ENCODE measurements around the gene SEC14L5.

The SEC14L5 gene

GRCh38 chr16:5018793-5019192, 60.7 kb downstream of the SEC14L5 start:
- no peak for DNase-seq

DNA sequence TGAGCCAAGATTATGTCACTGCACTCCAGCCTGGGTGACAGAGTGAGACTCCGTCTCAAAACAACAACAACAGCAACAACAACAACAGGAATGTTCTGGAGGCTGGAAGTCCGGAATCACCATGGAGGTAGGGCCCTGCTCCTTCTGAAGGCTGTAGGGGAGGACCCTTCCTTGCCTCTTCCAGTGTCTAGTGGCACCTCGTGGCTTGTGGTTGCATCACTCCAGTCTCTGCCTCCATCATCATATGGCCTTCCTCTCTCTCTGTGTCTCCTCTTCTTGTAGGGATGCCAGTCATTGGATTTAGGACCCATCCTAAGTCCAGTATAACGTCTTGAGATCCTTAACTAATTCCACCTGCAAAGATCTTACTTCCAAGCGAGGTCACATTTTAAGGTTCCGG, 61.6 kb downstream of the SEC14L5 start:
- no peak for DNase-seq

DNA sequence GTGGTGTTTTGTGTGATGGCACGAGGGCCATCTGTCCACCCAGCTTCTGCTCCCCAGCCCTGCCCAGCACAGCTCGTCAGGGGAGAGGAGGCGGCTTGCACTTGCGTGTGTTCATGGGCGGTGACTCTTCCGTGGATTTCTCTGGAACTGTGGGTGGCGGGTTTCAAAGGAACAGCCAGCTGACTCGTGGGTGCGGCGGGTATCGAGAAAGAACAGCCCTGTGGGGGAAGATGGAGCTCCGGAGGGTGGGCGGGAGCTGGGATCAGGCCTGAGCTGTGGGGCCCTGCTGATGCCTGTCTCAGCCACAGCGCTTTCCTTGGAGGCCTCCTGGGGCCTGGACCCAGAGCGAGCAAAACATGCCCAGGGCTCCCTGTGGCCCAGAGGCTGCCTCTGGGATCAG, 62.4 kb downstream of the SEC14L5 start:
- no peak for DNase-seq

GRCh38 chr16:5022521-5022920, 64.4 kb downstream of the SEC14L5 start:
- no peak for DNase-seq

- DNase-seq = peak; percentile 49
Measured at GRCh38 chr16:5024632-5025031, 66.5 kb downstream of the SEC14L5 start.

GRCh38 chr16:5025171-5025632, 67.1 kb downstream of the SEC14L5 start:
- peak; percentile 41 for DNase-seq

DNA sequence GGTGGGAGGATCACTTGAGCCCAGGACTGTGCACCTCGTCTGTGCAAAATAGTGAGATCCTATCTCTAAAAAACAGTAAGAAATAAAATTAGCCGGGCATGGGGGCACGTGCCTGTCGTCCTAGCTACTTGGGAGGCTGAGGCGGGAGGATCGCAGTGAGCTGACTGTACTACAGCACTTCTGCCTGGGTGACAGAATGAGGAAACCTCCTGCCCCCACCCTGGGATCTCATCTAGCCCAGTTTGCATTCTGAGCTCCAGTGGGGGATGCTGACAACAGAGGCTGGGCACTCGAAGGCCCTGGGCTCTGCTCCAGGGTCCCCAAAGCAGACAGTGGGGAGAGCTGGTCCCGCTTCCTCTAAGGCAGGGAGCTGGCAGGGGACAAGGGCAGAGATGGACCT, 68.5 kb downstream of the SEC14L5 start:
- no peak for DNase-seq

- no peak for DNase-seq
Measured at GRCh38 chr16:5027086-5027485, 69.0 kb downstream of the SEC14L5 start.

- no peak for DNase-seq
Measured at GRCh38 chr16:5027575-5028235, 69.6 kb downstream of the SEC14L5 start.

DNA sequence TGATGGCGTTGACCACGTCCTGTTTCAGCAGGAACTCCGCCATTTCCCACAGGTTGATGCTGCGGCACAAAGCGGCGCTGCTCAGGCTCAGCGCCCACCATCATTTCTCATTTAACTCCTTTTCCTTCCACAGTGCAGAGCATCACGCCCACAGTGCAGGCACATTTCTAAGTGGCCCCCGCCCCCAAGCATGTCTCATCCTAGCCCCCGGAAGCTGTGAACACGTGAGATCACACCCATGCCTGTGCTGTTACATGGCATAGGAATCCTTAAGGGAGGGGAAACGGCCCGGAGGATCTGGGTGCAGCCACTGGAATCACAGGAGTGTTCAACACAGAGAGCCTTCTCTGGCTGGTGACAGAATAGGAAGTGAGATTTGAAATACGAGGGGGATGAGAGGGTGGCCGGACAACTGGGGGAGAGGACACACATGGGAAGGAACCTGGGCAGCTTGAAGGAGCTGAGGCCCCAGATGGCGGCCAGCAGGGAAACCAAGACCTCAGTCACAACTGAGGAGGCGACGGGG, 70.9 kb downstream of the SEC14L5 start:
- DNase-seq = no peak

GRCh38 chr16:5030251-5030870, 72.2 kb downstream of the SEC14L5 start:
- DNase-seq = no peak

DNA sequence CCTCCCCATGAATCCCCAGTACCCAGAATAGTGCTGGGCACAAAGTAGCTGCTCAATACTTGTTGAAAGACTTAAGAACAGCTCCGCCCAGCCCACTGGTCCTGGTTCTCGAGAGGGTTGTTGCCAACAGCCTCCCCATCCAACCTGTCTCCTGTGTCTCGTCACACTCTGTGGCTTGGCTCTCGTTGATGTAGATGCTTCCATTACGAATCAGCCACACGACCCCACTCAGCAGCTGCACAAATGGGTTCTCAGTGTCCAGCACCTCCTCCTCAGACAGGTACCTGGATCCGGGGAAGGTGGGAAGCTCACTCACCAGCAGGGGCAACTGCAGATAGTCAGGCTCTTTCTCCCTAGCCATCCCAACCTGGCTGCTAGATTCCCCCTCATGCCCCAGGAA, 73.5 kb downstream of the SEC14L5 start:
- DNase-seq = no peak

- no peak for DNase-seq
Measured at GRCh38 chr16:5032748-5033167, 74.6 kb downstream of the SEC14L5 start.

DNA sequence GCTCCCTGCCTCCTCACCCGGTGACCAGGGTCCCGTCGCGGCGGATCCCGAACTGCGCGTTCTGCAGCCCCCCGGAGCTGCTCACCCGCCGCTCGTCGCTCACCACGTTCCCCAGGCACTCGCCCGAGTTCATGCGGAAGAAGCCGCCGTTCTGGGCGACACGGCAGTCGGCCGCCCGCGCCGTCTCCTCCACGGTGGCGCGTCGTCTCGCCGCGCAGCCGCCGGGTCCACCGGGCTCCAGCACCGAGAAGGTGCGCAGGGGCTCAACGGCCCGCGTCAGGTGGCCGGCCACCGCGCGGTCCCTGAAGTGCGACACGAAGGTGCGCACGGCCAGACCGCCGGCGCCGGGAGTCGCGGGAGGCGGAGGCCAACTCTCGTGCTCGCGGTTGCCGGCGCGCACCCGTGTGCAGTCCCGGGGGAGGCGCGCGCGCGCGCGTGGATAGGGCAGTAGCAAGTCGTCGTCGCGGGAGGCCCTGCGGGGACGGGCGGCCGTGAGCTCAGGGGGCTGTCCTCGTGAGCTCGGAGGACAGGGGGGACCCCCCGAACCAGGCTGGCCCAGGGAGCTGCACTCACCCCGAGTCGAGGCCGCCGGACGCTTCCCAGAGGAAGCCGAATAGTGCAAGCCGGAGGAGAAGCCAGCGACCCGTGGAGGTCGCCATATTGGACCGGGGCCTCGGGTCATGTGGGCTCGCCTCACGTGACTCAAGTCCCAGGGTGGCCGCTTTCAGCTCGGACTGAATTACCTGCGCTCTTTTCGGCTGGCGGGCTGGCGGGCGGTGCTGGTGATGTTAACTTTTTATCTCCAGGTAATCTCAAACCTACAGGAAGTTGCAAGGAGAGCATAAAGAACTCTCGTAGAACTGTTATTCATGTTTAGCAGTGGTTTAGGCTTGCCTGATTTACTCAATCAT, 75.4 kb downstream of the SEC14L5 start, which contains the start of gene NAGPA:
Gene NAGPA (minus strand): TSS at position 680 of the 911 bp plus-strand sequence. CDS start 21 bp downstream, at position 659.
- peak; percentile 49 for DNase-seq

GRCh38 chr16:5034167-5034523, 76.0 kb downstream of the SEC14L5 start:
- DNase-seq = no peak

DNA sequence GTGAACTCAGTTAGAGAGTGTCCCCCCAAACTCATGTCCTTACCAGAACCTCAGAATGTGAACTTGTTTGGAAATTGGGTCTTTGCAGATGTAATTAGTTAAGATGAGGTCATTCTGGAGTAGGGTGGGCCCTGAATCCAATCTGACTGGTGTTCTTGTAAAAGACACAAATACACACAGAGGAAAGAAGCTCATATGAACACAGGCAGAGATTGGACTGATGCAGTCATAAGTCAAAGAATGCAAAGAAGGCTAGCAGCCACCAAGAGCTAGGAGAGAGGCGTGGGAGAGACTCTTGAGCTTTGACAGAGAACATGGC, 77.7 kb downstream of the SEC14L5 start:
- DNase-seq = no peak

GRCh38 chr16:5036228-5037156, 78.4 kb downstream of the SEC14L5 start:
- no peak for DNase-seq

- DNase-seq = no peak
Measured at GRCh38 chr16:5040451-5040850, 82.3 kb downstream of the SEC14L5 start.

DNA sequence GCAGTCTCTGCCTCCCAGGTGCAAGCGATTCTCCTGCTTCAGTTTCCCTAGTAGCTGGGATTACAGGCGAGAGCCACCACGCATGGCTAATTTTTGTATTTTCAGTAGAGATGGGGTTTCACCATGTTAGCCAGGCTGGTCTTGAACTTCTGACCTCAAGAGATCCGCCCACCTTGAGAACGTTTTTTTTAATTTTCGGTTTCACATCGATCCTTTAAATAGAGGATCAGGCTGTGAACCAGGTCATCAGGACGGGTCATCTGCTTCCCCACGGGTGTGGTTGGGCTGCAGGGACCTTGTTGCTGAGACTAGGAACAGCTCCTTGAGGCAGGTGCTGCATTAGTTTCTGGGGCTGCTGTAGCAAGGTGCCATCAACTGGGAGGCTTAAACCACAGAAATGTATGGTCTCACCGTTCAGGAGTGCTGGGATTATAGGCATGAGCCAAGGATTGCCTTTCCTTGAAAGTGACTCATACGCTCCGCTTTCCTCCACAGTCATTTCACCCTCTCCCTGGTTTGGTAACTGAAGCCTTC, 83.5 kb downstream of the SEC14L5 start:
- no peak for DNase-seq

DNA sequence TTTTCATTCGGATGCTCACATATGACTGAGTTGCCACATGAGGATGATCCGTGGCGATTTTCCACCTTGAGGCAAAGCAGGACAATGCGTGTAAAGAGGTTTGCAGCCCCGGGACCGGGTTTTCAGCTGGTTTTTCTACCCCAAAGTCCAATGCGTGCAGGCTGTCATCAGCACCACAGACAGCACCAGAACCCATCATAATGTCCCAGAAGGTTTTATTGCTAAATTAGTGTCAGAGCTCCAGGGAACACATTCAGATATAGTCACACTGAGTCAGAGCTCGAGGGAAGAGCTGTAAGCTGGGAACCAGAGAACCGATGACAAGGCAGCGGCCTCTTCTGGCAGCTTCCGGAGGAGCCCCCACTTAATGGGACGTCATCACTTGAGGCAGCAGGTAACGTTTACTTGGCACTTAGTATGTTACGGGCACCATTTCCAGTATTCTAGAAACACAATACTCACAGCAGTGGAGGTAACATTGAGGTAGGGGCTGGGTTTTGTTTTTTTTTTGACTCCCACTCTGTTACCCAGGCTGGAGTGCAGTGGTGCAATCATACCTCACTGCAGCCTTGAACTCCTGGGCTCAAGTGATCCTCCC, 84.5 kb downstream of the SEC14L5 start:
- peak; percentile 27 for DNase-seq

GRCh38 chr16:5044011-5044540, 85.9 kb downstream of the SEC14L5 start:
- no peak for DNase-seq
